ENCODE measurements around the gene TTC17.
"Not testable (repeated sequence)": the region's sequence is repeated elsewhere in the genome, so short reads cannot be mapped to it uniquely, and the experiment has no call there.

DNA sequence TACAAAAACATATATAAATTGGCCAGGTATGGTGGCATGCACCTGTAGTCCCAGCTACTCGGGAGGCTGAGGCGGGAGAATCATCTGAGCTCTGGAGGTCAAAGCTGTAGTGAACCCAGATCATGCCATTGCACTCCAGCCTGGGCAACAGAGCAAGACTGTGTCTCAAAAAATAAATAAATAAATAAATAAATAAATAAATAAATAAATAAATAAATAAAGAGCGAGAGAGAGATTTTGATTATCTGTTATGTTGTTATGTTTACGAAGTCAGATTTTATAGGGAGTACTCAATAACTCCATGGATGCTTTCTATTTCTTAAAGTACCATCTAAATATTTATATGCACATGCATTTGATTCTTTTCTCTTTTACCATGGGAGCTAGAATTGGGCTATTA, 43.1 kb downstream of the TTC17 start:
- not testable (repeated sequence) for TF ChIP-seq POLR2AphosphoS5 (IDR thresholded peaks at IDR 0.05; ENCODE audit: low read depth, low read length); POLR2A (IDR thresholded peaks at IDR 0.05; ENCODE audit: low read depth, low read length); TAF1 (IDR thresholded peaks at IDR 0.05; ENCODE audit: low read depth, low read length); SPI1 (IDR thresholded peaks at IDR 0.05; ENCODE audit: low read depth, low read length); POU2F2 (IDR thresholded peaks at IDR 0.05; ENCODE audit: low read depth, low read length); PAX5 (IDR thresholded peaks at IDR 0.05; ENCODE audit: insufficient read depth, low read length, severe bottlenecking)

All from GM12891 (cell line).